Measurements from ENCODE around the gene TLCD5. TPM values are rescaled to one million over a fixed set of nuclear protein-coding genes. Genes with fewer than 3 reads are reported as not detected.

Gene TLCD5
- total RNA-seq, 4 donors from 2014 or later: 1.3 to 9.4 (median 1.5) TPM; not detected in 1

GRCh38 chr11:120283124-120283523 lies 42.0 kb upstream of the TLCD5 start:
- H3K27me3 ChIP-seq: no peaks in the 10 kb centered on the region
- DNase-seq: no peak

GRCh38 chr11:120284272-120284671 lies 40.8 kb upstream of the TLCD5 start:
- Histone ChIP-seq H3K4me3 (no peak overlapping the region), H3K36me3 (no peaks in the 10 kb centered on the region), H3K9me3 (no peaks in the 10 kb centered on the region), H3K27ac (no peak overlapping the region), H3K4me1 (no peaks in the 10 kb centered on the region), H3K27me3 (no peaks in the 10 kb centered on the region)
- intact Hi-C loops (cut with DNase I; ENCODE audit: low total_unique reads): no loop called here
- TF ChIP-seq POLR2AphosphoS5 (IDR thresholded peaks at IDR 0.05): no peak
- no peak for TF ChIP-seq EP300 (IDR thresholded peaks at IDR 0.05; ENCODE audit: low read depth)
- TF ChIP-seq POLR2A (IDR thresholded peaks at IDR 0.05): no peak
- no peak for TF ChIP-seq CTCF (IDR thresholded peaks at IDR 0.05)
- WGBS, 2 donors (ENCODE audit: low coverage in 1 of 2): 81 to 89% methylated on average over 6 of the region's 6 CpGs
- in situ Hi-C loops (cut with MboI; ENCODE audit: low pct_ligation_motif_present in 1 of 4, low pct_unique_long_range_greater_than_20kb in 1 of 4, low sequenced_read_pairs in 3 of 4): loop anchor here in 1 of 4 donors (25.0 kb wide), 1 partner anchor 297 kb away; no protein-coding TSS in a partner anchor
- DNase-seq: no peak

More at GRCh38 chr11:120283124-120283523, 42.0 kb upstream of the TLCD5 start:
- TF ChIP-seq POLR2AphosphoS5 (IDR thresholded peaks at IDR 0.05) (no peak), EP300 (IDR thresholded peaks at IDR 0.05; ENCODE audit: low read depth) (no peak), POLR2A (IDR thresholded peaks at IDR 0.05) (no peak), CTCF (IDR thresholded peaks at IDR 0.05) (no peak)
- H3K36me3 ChIP-seq: no peaks in the 10 kb centered on the region
- 63% methylated on average over 2 of the region's 2 CpGs; no CpG with 5 or more reads in 1 of the 2 donors for WGBS, 2 donors (ENCODE audit: low coverage in 1 of 2)
- in situ Hi-C loops (cut with MboI; ENCODE audit: low pct_ligation_motif_present in 1 of 4, low pct_unique_long_range_greater_than_20kb in 1 of 4, low sequenced_read_pairs in 3 of 4): loop anchor here in 1 of 4 donors (25.0 kb wide), 1 partner anchor 296 kb away; no protein-coding TSS in a partner anchor
- no peak overlapping the region for H3K27ac ChIP-seq
- intact Hi-C loops (cut with DNase I; ENCODE audit: low total_unique reads): no loop called here
- no peaks in the 10 kb centered on the region for H3K9me3 ChIP-seq
- no peak overlapping the region for H3K4me3 ChIP-seq
- H3K4me1 ChIP-seq: no peaks in the 10 kb centered on the region

- in situ Hi-C loops (cut with MboI; ENCODE audit: low pct_ligation_motif_present in 1 of 4, low pct_unique_long_range_greater_than_20kb in 1 of 4, low sequenced_read_pairs in 3 of 4) (loop anchor here in 1 of 4 donors (25.0 kb wide), 1 partner anchor 298 kb away; no protein-coding TSS in a partner anchor), intact Hi-C loops (cut with DNase I; ENCODE audit: low total_unique reads) (no loop called here)
- Histone ChIP-seq H3K36me3 (no peaks in the 10 kb centered on the region), H3K27me3 (no peaks in the 10 kb centered on the region), H3K4me1 (no peaks in the 10 kb centered on the region), H3K4me3 (no peak overlapping the region), H3K9me3 (no peaks in the 10 kb centered on the region), H3K27ac (no peak overlapping the region)
- no peak for DNase-seq
- TF ChIP-seq POLR2A (IDR thresholded peaks at IDR 0.05) (no peak), POLR2AphosphoS5 (IDR thresholded peaks at IDR 0.05) (no peak), EP300 (IDR thresholded peaks at IDR 0.05; ENCODE audit: low read depth) (no peak), CTCF (IDR thresholded peaks at IDR 0.05) (no peak)
- 76 to 80% methylated on average over 4 of the region's 4 CpGs for WGBS, 2 donors (ENCODE audit: low coverage in 1 of 2)
These were observed 39.8 kb upstream of the TLCD5 start for GRCh38 chr11:120285256-120285655.

- H3K4me1 ChIP-seq: no peaks in the 10 kb centered on the region
- no peak for DNase-seq
- no peak overlapping the region for H3K4me3 ChIP-seq
- H3K9me3 ChIP-seq: no peaks in the 10 kb centered on the region
- no peaks in the 10 kb centered on the region for H3K36me3 ChIP-seq
- H3K27me3 ChIP-seq: peaks cover 5% of the 10 kb centered on the region
- intact Hi-C loops (cut with DNase I; ENCODE audit: low total_unique reads) (no loop called here), in situ Hi-C loops (cut with MboI; ENCODE audit: low pct_ligation_motif_present in 1 of 4, low pct_unique_long_range_greater_than_20kb in 1 of 4, low sequenced_read_pairs in 3 of 4) (loop anchor here in 1 of 4 donors (25.0 kb wide), 1 partner anchor 301 kb away; no protein-coding TSS in a partner anchor)
- H3K27ac ChIP-seq: no peak overlapping the region
- 69 to 70% methylated on average over 2 of the region's 2 CpGs for WGBS, 2 donors (ENCODE audit: low coverage in 1 of 2)
- no peak for TF ChIP-seq CTCF (IDR thresholded peaks at IDR 0.05)
- TF ChIP-seq EP300 (IDR thresholded peaks at IDR 0.05; ENCODE audit: low read depth): no peak
- no peak for TF ChIP-seq POLR2A (IDR thresholded peaks at IDR 0.05)
- TF ChIP-seq POLR2AphosphoS5 (IDR thresholded peaks at IDR 0.05): no peak
These were observed 37.1 kb upstream of the TLCD5 start for GRCh38 chr11:120288021-120288420.
